ENCODE data around the gene AVPR2.

Gene AVPR2

DNA sequence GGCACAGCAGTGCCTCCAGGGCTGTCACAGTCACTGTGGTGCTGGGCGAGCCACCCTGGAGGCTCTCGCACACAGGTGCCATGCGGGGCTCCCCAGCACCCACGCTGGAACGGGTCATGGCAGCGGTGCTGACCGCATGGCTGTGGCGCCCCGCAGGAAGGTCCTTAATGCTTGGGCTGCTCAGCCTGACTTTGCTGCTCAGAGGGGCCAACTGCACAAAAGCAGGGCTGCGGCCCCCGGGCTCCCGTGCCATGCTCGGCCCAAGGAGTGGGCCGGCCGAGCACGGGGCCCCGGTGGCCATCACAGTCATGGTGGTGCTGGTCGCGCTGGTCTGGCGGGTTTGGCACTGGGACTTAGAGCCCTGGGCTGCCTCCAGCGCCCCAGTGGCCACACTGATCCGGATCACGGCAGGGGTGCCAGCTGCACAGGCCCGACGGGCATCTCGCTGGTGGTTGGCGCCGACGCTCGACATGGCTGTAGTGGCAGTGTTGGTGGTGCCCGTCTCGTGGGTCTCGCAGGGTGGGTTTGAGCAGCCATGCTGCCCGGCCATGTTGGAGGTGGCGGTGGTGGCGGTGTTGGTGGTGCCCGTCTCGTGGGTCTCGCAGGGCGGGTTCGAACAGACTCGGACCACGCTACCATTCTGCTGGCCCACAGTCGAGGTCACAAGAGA lies 50.2 kb downstream of the AVPR2 start:
- DNase-seq: no peak

DNA sequence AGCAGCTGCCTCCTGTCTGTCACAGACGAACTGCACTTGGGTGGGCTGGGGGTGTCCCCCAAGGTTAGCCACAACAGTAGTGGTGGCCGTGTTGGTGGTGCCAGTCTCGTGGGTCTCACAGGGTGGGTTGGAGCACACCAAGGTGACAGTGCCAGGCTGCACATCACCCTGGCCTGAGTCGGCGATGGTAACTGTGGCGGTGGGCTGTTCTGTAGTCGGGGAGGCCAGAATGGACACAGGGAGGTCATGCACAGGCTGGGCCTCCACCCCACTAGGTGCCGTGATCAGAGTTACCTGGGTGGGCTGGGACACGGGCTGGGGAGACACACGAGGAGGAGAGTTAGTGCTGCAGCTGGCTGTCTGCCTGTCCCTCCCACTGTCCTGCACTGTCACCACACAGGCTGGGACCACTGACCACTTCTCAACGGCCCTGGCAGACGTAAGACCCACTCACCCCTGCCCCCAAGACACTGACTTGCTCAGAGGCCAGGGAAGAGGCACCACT lies 50.8 kb downstream of the AVPR2 start:
- DNase-seq: no peak

DNA sequence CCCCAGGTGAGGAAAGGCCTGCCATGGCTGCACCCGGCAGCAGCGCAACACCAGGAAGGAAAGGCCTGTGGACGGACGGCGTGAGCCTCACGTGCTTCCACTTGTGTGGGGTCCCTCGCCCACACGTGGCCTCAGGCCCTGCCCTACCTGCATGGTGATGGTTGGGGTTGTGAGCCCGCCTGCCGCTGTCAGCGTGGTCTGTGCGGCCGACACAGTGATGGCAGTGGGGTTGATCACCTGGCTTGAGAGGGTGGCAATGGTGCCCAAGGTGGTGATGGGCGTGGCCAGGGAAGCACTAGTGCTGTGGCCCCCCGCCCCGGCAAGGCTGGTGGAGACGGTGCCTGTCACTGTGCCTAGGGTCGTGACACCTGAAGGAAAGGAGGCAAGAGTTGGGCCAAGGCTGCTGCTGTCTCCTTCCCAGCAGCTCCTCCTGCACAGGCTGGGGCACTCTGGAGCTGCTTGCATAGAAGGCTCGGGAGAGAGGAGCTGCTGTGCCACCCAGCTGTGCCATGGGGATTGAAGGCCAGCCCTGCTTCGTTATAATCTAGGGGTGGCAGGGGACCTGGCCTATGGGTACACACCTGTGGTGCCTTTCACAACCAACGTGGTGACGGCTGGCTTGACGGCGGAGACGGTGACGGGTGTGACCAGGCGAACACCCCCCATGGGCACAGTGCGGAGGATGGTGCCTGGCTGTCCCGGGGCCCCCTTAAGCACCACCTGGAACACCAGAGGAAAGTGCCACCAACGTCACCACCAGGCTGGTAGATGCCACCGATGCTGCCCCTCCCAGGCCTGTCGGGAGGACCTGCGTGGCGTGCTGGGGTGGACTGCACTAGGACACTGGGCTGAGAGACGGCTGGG lies 51.8 kb downstream of the AVPR2 start:
- DNase-seq: no peak

Measured in NCI-H2107 (cell line).